ENCODE measurements around the gene LAPTM5. TPM values are rescaled to one million over a fixed set of nuclear protein-coding genes. Genes with fewer than 3 reads are reported as not detected.
"Not testable (repeated sequence)": the region's sequence is repeated elsewhere in the genome, so short reads cannot be mapped to it uniquely, and the experiment has no call there.

The LAPTM5 gene
- total RNA-seq, 1 experiment from 2014 or later: not detected

- H3K9me2 ChIP-seq (replicated peaks; ENCODE audit: low read length): no peaks in the 10 kb centered on the region
- no peak overlapping the region for H2AFZ ChIP-seq (ENCODE audit: low read length)
- ChIA-PET POLR2A (ENCODE audit: unreplicated experiment) (interaction anchor here (0.5 kb wide), 1 partner anchor 1383 kb away, joined by 3 read pairs; no protein-coding TSS in a partner anchor), CTCF (no interaction called here)
- H3F3A ChIP-seq (ENCODE audit: low read length, unreplicated experiment): no peaks in the 10 kb centered on the region
- H3K9me3 ChIP-seq (ENCODE audit: low read length): no peaks in the 10 kb centered on the region
- intact Hi-C loops (cut with micrococcal nuclease): no loop called here
- no peak overlapping the region for H3K4me3 ChIP-seq (ENCODE audit: low read length)
- H3K9ac ChIP-seq (ENCODE audit: low read length): no peak overlapping the region
- no peak for DNase-seq
- no peaks in the 10 kb centered on the region for H3K79me2 ChIP-seq (ENCODE audit: low read length)
- no peaks in the 10 kb centered on the region for H3K4me1 ChIP-seq (ENCODE audit: insufficient read depth, low read length)
- no peaks in the 10 kb centered on the region for H4K20me1 ChIP-seq (ENCODE audit: low read length)
- BruUV-seq (replicated peaks): no TSS peak
- TF ChIP-seq, protein P1, sequence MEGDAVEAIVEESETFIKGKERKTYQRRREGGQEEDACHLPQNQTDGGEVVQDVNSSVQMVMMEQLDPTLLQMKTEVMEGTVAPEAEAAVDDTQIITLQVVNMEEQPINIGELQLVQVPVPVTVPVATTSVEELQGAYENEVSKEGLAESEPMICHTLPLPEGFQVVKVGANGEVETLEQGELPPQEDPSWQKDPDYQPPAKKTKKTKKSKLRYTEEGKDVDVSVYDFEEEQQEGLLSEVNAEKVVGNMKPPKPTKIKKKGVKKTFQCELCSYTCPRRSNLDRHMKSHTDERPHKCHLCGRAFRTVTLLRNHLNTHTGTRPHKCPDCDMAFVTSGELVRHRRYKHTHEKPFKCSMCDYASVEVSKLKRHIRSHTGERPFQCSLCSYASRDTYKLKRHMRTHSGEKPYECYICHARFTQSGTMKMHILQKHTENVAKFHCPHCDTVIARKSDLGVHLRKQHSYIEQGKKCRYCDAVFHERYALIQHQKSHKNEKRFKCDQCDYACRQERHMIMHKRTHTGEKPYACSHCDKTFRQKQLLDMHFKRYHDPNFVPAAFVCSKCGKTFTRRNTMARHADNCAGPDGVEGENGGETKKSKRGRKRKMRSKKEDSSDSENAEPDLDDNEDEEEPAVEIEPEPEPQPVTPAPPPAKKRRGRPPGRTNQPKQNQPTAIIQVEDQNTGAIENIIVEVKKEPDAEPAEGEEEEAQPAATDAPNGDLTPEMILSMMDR (conservative IDR thresholded peaks at IDR 0.05; ENCODE audit: low read depth, low read length): no peak
- no peak for TF ChIP-seq EZH2 (IDR thresholded peaks at IDR 0.05; ENCODE audit: low read length, unreplicated experiment)
- no peak for TF ChIP-seq EZH2phosphoT487 (IDR thresholded peaks at IDR 0.05; ENCODE audit: borderline replicate concordance, low read length)
- no peak for ATAC-seq
- no peaks in the 10 kb centered on the region for H3K36me3 ChIP-seq (ENCODE audit: low read depth, low read length)
- no peak overlapping the region for H3K4me2 ChIP-seq (ENCODE audit: low read length)
- no peak overlapping the region for H3K27ac ChIP-seq (ENCODE audit: low read length)
- H3K27me3 ChIP-seq (ENCODE audit: low read length): peaks cover 12% of the 10 kb centered on the region; the same call in 1 of the 2 replicates
Observed at GRCh38 chr1:30768830-30769718, 11.5 kb upstream of the LAPTM5 start.

DNA sequence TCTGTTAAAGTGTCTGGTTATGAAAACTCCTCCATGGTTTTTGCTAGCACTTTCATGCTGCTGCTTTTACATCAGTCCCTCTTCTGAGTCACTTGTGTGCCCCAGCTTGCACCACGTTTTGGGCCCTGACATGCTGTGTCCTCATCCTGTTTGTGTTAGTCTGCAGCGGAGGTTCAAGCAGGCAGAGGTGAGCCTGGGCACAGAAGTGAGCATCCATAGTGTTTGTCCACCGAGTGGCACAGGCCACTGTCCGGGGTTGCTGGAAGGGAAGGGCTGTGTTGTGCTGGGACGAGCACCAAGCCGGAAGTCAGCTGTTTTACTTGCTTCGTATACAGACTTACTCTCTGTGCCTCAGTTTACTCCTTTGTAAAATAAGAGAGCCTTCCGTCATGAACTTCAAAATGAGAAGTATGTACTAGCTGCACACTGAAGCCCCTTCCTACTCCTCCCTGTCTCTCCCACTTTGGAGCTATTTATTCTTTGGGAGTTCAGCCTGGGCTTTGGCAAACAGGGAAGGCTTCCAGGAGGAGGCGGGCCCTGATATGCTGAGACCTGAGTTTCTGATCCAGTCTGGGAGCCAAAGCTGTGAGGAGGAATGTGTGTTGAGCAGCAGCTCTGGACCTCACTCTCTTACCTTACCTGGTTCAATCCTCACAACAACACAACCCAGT is 10.7 kb upstream of the LAPTM5 start:
- TF ChIP-seq EZH2phosphoT487 (IDR thresholded peaks at IDR 0.05; ENCODE audit: borderline replicate concordance, low read length) (no peak), EZH2 (IDR thresholded peaks at IDR 0.05; ENCODE audit: low read length, unreplicated experiment) (no peak)
- TF ChIP-seq, protein P1 (conservative IDR thresholded peaks at IDR 0.05; ENCODE audit: low read depth, low read length): no peak
- H3F3A ChIP-seq (ENCODE audit: low read length, unreplicated experiment): no peaks in the 10 kb centered on the region
- no peaks in the 10 kb centered on the region for H4K20me1 ChIP-seq (ENCODE audit: low read length)
- no TSS peak for BruUV-seq (replicated peaks)
- peaks cover 8% of the 10 kb centered on the region; the same call in 1 of the 2 replicates for H3K27me3 ChIP-seq (ENCODE audit: low read length)
- ATAC-seq (no peak), DNase-seq (no peak)
- H3K9me2 ChIP-seq (replicated peaks; ENCODE audit: low read length): no peaks in the 10 kb centered on the region
- no peaks in the 10 kb centered on the region for H3K79me2 ChIP-seq (ENCODE audit: low read length)
- H3K9me3 ChIP-seq (ENCODE audit: low read length): no peaks in the 10 kb centered on the region
- intact Hi-C loops (cut with micrococcal nuclease): no loop called here
- no peak overlapping the region for H3K4me3 ChIP-seq (ENCODE audit: low read length)
- CTCF ChIA-PET: no interaction called here
- POLR2A ChIA-PET (ENCODE audit: unreplicated experiment): no interaction called here
- no peak overlapping the region for H3K27ac ChIP-seq (ENCODE audit: low read length)
- H3K4me2 ChIP-seq (ENCODE audit: low read length): no peak overlapping the region
- H3K36me3 ChIP-seq (ENCODE audit: low read depth, low read length): no peaks in the 10 kb centered on the region
- H3K9ac ChIP-seq (ENCODE audit: low read length): no peak overlapping the region
- H3K4me1 ChIP-seq (ENCODE audit: insufficient read depth, low read length): no peaks in the 10 kb centered on the region
- H2AFZ ChIP-seq (ENCODE audit: low read length): no peak overlapping the region

DNA sequence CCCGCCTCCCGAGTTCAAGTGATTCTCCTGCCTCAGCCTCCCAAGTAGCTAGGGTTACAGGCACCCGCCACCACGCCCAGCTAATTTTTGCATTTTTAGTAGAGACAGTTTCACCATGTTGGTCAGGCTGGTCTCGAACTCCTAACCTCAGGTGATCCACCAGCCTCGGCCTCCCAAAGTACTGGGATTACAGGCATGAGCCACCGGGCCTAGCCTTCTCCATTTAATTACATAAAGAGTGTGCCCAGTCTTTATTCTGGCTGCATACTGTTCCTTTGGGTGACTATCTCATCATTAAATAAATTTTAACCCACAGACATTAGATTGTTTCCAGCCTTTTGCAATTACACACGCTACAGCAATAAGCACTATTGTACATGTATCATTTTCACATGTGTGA is 9.4 kb upstream of the LAPTM5 start:
- H3K4me1 ChIP-seq (ENCODE audit: insufficient read depth, low read length); CTCF ChIA-PET; H3K79me2 ChIP-seq (ENCODE audit: low read length); H3K4me3 ChIP-seq (ENCODE audit: low read length); DNase-seq; H3K4me2 ChIP-seq (ENCODE audit: low read length); H3K27me3 ChIP-seq (ENCODE audit: low read length); ATAC-seq; intact Hi-C loops (cut with micrococcal nuclease); H3K27ac ChIP-seq (ENCODE audit: low read length); H2AFZ ChIP-seq (ENCODE audit: low read length); H3K36me3 ChIP-seq (ENCODE audit: low read depth, low read length); BruUV-seq (replicated peaks); H4K20me1 ChIP-seq (ENCODE audit: low read length); H3K9me3 ChIP-seq (ENCODE audit: low read length); H3F3A ChIP-seq (ENCODE audit: low read length, unreplicated experiment); POLR2A ChIA-PET (ENCODE audit: unreplicated experiment); H3K9me2 ChIP-seq (replicated peaks; ENCODE audit: low read length); H3K9ac ChIP-seq (ENCODE audit: low read length): not testable (repeated sequence)

Data from PC-3 (cell line).